HEK293 (cell line): ENCODE results near the gene MARF1.

Experiments
- ATF2 ChIP-seq: fragments of 450-650 bp; formaldehyde crosslinking; IDR thresholded peaks from 2 replicates; pipeline ENCODE4 v1.5.1; 2016; ENCODE audit warnings: missing biosample characterization, missing genetic modification characterization, low read depth
- GFI1B ChIP-seq: fragments of 450-650 bp; formaldehyde crosslinking; IDR thresholded peaks from 2 replicates; pipeline ENCODE4 v1.5.1; 2016; ENCODE audit warnings: missing biosample characterization, missing genetic modification characterization
- HOXD13 ChIP-seq: sonication (generic); formaldehyde crosslinking; IDR thresholded peaks from 2 replicates; pipeline ENCODE4 v1.8.0; 2022; ENCODE audit warnings: missing genetic modification reagents, borderline replicate concordance
- INSM2 ChIP-seq: fragments of 450-650 bp; formaldehyde crosslinking; IDR thresholded peaks from 2 replicates; pipeline ENCODE4 v1.5.1; 2016; ENCODE audit warnings: missing biosample characterization, missing genetic modification characterization
- KLF9 ChIP-seq: fragments of 450-650 bp; formaldehyde crosslinking; IDR thresholded peaks from 2 replicates; pipeline ENCODE4 v1.5.1; 2016; ENCODE audit warnings: missing biosample characterization, missing genetic modification characterization, low read depth
- MZF1 ChIP-seq: fragments of 450-650 bp; formaldehyde crosslinking; IDR thresholded peaks from 2 replicates; pipeline ENCODE4 v1.5.1; 2017; ENCODE audit warnings: missing biosample characterization, missing genetic modification characterization, borderline replicate concordance
- OSR2 ChIP-seq: fragments of 450-650 bp; formaldehyde crosslinking; IDR thresholded peaks from 2 replicates; pipeline ENCODE4 v1.5.1; 2016; ENCODE audit warnings: missing biosample characterization, missing genetic modification characterization
- OVOL3 ChIP-seq: fragments of 450-650 bp; formaldehyde crosslinking; IDR thresholded peaks from 2 replicates; pipeline ENCODE4 v1.5.1; 2016; ENCODE audit warnings: missing biosample characterization, missing genetic modification characterization
- PRDM10 ChIP-seq: fragments of 450-650 bp; formaldehyde crosslinking; IDR thresholded peaks from 2 replicates; pipeline ENCODE4 v1.5.1; 2016; ENCODE audit warnings: missing biosample characterization, missing genetic modification characterization
- PRDM4 ChIP-seq: fragments of 450-650 bp; formaldehyde crosslinking; IDR thresholded peaks from 2 replicates; pipeline ENCODE4 v1.5.1; 2017; ENCODE audit warnings: missing biosample characterization, missing genetic modification characterization
- ZFP3 ChIP-seq: fragments of 450-650 bp; formaldehyde crosslinking; IDR thresholded peaks from 2 replicates; pipeline ENCODE4 v1.5.1; 2016; ENCODE audit warnings: low read depth, missing biosample characterization, missing genetic modification characterization
- ZNF155 ChIP-seq: fragments of 450-650 bp; formaldehyde crosslinking; IDR thresholded peaks from 2 replicates; pipeline ENCODE4 v1.5.1; 2016; ENCODE audit warnings: missing biosample characterization, missing genetic modification characterization
- ZNF24 ChIP-seq: fragments of 450-650 bp; formaldehyde crosslinking; IDR thresholded peaks from 2 replicates; pipeline ENCODE4 v1.5.1; 2016; ENCODE audit warnings: missing biosample characterization, missing genetic modification characterization
- ZNF26 ChIP-seq: fragments of 450-650 bp; formaldehyde crosslinking; IDR thresholded peaks from 2 replicates; pipeline ENCODE4 v1.5.1; 2016; ENCODE audit warnings: missing biosample characterization, missing genetic modification characterization
- ZNF311 ChIP-seq: fragments of 450-650 bp; formaldehyde crosslinking; IDR thresholded peaks from 2 replicates; pipeline ENCODE4 v1.5.1; 2017; ENCODE audit warnings: missing biosample characterization, missing genetic modification characterization, borderline replicate concordance
- ZNF362 ChIP-seq: fragments of 450-650 bp; formaldehyde crosslinking; IDR thresholded peaks from 2 replicates; pipeline ENCODE4 v1.5.1; 2016; ENCODE audit warnings: missing biosample characterization, missing genetic modification characterization
- ZNF629 ChIP-seq: fragments of 450-650 bp; formaldehyde crosslinking; IDR thresholded peaks from 2 replicates; pipeline ENCODE4 v1.5.1; 2017; ENCODE audit warnings: missing biosample characterization, missing genetic modification characterization
- ZNF639 ChIP-seq: fragments of 450-650 bp; formaldehyde crosslinking; IDR thresholded peaks from 2 replicates; pipeline ENCODE4 v1.5.1; 2016; ENCODE audit warnings: missing biosample characterization, missing genetic modification characterization
- ZXDB ChIP-seq: fragments of 450-650 bp; formaldehyde crosslinking; IDR thresholded peaks from 2 replicates; pipeline ENCODE4 v1.5.1; 2016; ENCODE audit warnings: missing biosample characterization, missing genetic modification characterization

MARF1 gene

GRCh38 chr16:15644267-15644961 is 1.5 kb upstream of the MARF1 start (continued):
- TF ChIP-seq ZNF362 (tag by site-specific recombination) (peak; percentile 70), PRDM10 (tag by site-specific recombination) (peak; percentile 49; the same call in 1 of the 2 replicates), GFI1B (tag by site-specific recombination) (0 out of 2 replicates have a peak, but pooled peaks have one; percentile 6), ATF2 (peak; percentile 19; the same call in 1 of the 2 replicates), ZNF629 (tag by site-specific recombination) (peak; percentile 71), PRDM4 (tag by site-specific recombination) (0 out of 2 replicates have a peak, but pooled peaks have one; percentile 9), MZF1 (peak; percentile 100), HOXD13 (CRISPR knock-in tag) (no peak), ZFP3 (tag by site-specific recombination) (no peak), ZNF639 (tag by site-specific recombination) (peak; percentile 10; the same call in 1 of the 2 replicates), ZNF155 (tag by site-specific recombination) (no peak), ZNF24 (tag by site-specific recombination) (0 out of 2 replicates have a peak, but pooled peaks have one; percentile 37), OVOL3 (tag by site-specific recombination) (no peak), KLF9 (tag by site-specific recombination) (0 out of 2 replicates have a peak, but pooled peaks have one; percentile 20), ZNF26 (no peak), OSR2 (tag by site-specific recombination) (peak; percentile 48; the same call in 1 of the 2 replicates), INSM2 (tag by site-specific recombination) (peak; percentile 94), ZNF311 (no peak), ZXDB (tag by site-specific recombination) (peak; percentile 45; the same call in 1 of the 2 replicates)
